Stomach (tissue), 4 donors: ENCODE results near the gene CACNB2.

Experiments used
- POLR2A ChIP-seq, 4 donors: fragments of 450-650 bp; IDR thresholded peaks; one replicate each; pipeline ENCODE4 v1.6.1; 2016; ENCODE audit warnings: antibody characterized with exemption in 4 of 4, control low read depth in 2 of 4, mild to moderate bottlenecking in 1 of 4, moderate library complexity in 1 of 4
- TF ChIP-seq, protein P1 (sequence below), 7 experiments: fragments of 450-650 bp in 4 of 7; fragments of 200-600 bp in 3 of 7; sonication (generic) in 3 of 7; IDR thresholded peaks; one replicate each; pipeline ENCODE4 v1.5.1; 2016 to 2019; ENCODE audit warnings: antibody characterized with exemption in 7 of 7, control low read depth in 2 of 7, mild to moderate bottlenecking in 1 of 7

- no peak for TF ChIP-seq POLR2A (IDR thresholded peaks at IDR 0.05)
- TF ChIP-seq, protein P1, sequence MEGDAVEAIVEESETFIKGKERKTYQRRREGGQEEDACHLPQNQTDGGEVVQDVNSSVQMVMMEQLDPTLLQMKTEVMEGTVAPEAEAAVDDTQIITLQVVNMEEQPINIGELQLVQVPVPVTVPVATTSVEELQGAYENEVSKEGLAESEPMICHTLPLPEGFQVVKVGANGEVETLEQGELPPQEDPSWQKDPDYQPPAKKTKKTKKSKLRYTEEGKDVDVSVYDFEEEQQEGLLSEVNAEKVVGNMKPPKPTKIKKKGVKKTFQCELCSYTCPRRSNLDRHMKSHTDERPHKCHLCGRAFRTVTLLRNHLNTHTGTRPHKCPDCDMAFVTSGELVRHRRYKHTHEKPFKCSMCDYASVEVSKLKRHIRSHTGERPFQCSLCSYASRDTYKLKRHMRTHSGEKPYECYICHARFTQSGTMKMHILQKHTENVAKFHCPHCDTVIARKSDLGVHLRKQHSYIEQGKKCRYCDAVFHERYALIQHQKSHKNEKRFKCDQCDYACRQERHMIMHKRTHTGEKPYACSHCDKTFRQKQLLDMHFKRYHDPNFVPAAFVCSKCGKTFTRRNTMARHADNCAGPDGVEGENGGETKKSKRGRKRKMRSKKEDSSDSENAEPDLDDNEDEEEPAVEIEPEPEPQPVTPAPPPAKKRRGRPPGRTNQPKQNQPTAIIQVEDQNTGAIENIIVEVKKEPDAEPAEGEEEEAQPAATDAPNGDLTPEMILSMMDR (IDR thresholded peaks at IDR 0.05) = no peak
These were observed 977 bp downstream of the CACNB2 start for GRCh38 chr10:18140957-18141845.
